Left ventricle myocardium inferior (tissue), 1 donor: Measurements from ENCODE around the gene DDX5. TPM values are rescaled to one million over a fixed set of nuclear protein-coding genes. Genes with fewer than 3 reads are reported as not detected.

Source experiments
- DNase-seq: peaks from one replicate; pipeline ENCODE4 v3.0.0-alpha.2; 2020
- H3K27ac ChIP-seq: fragments of 200-600 bp; replicated peaks from 2 replicates; pipeline ENCODE4 v1.8.0; 2021
- H3K27me3 ChIP-seq: fragments of 200-600 bp; 2 replicates; pipeline ENCODE4 v1.8.0; 2021; ENCODE audit warnings: low read depth
- H3K36me3 ChIP-seq: fragments of 200-600 bp; 2 replicates; pipeline ENCODE4 v1.8.0; 2021
- H3K4me1 ChIP-seq: fragments of 200-600 bp; 2 replicates; pipeline ENCODE4 v1.8.0; 2021
- H3K4me3 ChIP-seq: fragments of 200-600 bp; 2 replicates; pipeline ENCODE4 v1.8.0; 2021; ENCODE audit warnings: mild to moderate bottlenecking, moderate library complexity
- H3K9me3 ChIP-seq: fragments of 200-600 bp; replicated peaks from 2 replicates; pipeline ENCODE4 v1.8.0; 2021
- intact Hi-C: fragments of 100-400 bp; cut with micrococcal nuclease; formaldehyde crosslinking; loops from one replicate; pipeline ENCODE4 v1.11.0; 2022
- total RNA-seq: library from RNA; stranded (reverse); fragmentation: NEBNext Ultra II Directional; extraction: Animal tissue kit (Norgen Biotek cat#: 25700); gene quantifications from one replicate; pipeline ENCODE4 v1.2.1, GENCODE V29; 2021
- TF ChIP-seq, protein P1 (sequence below): fragments of 200-600 bp; IDR thresholded peaks from 2 replicates; pipeline ENCODE4 v1.8.0; 2021; ENCODE audit warnings: antibody characterized with exemption, mild to moderate bottlenecking, borderline replicate concordance
- donor health status: DM: no; HTN: yes; CAD: no; lungs with severe emphysema.

The DDX5 gene
- total RNA-seq, 1 donor from 2014 or later, result 326 TPM

- intact Hi-C loops, result no loop called here
- Histone ChIP-seq H3K9me3 (no peaks in the 10 kb centered on the region), H3K27ac (peak overlapping the region; percentile 99), H3K4me3 (peak overlapping the region; percentile 86), H3K4me1 (peaks cover 90% of the 10 kb centered on the region), H3K36me3 (peaks cover 64% of the 10 kb centered on the region), H3K27me3 (no peaks in the 10 kb centered on the region)
- TF ChIP-seq, protein P1, sequence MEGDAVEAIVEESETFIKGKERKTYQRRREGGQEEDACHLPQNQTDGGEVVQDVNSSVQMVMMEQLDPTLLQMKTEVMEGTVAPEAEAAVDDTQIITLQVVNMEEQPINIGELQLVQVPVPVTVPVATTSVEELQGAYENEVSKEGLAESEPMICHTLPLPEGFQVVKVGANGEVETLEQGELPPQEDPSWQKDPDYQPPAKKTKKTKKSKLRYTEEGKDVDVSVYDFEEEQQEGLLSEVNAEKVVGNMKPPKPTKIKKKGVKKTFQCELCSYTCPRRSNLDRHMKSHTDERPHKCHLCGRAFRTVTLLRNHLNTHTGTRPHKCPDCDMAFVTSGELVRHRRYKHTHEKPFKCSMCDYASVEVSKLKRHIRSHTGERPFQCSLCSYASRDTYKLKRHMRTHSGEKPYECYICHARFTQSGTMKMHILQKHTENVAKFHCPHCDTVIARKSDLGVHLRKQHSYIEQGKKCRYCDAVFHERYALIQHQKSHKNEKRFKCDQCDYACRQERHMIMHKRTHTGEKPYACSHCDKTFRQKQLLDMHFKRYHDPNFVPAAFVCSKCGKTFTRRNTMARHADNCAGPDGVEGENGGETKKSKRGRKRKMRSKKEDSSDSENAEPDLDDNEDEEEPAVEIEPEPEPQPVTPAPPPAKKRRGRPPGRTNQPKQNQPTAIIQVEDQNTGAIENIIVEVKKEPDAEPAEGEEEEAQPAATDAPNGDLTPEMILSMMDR, result no peak
- no peak for DNase-seq
These were observed 1.2 kb downstream of the DDX5 start for GRCh38 chr17:64504769-64505339.

DNA sequence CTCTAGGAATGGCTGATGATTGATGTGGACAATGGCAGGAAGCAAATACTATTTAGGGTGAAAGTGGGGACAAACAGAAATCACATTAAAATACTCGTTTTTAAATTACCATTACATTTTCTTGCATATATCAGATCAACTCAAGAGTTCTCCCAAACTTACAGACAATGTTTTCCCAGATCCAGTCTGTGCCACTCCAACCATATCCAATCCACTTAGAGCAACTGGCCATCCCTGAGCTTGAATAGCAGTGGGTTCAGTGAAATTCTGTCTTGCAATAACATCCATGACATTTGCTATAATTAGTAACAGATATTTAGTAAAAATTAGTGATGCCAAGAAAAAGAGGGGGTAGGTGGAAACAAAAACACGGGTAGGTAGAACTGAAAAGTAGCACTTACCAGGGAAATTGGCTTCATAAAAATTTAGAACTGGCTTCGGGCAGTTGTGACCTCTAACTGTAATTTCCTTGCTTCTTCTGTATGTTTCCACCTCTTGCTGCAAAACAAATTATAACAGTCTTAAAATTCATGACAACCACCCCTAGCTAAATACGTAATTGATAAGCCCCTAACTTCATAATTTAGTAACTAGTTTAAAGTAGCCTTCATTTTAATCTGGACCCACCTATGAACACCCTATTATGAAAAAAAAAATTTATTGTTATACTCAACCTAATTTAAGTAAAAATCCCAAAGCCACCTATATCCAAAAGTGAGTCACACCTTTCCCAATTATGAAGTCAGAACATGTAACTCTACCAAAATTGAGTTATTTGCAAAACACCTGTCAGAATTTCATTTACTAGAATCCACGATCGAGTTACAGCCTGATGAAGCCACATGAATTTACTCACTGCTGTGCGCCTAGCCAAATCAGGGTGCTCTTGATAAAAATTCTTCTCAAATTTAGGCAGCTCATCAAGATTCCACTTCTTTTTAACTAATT lies 2.0 kb downstream of the DDX5 start:
- peaks cover 92% of the 10 kb centered on the region for H3K4me1 ChIP-seq
- TF ChIP-seq, protein P1, result no peak
- H3K9me3 ChIP-seq, result no peaks in the 10 kb centered on the region
- H3K36me3 ChIP-seq, result peaks cover 64% of the 10 kb centered on the region
- H3K27me3 ChIP-seq, result no peaks in the 10 kb centered on the region
- H3K4me3 ChIP-seq, result peak overlapping the region; percentile 86
- intact Hi-C loops, result no loop called here
- no peak for DNase-seq
- H3K27ac ChIP-seq, result peak overlapping the region; percentile 99

- intact Hi-C loops, result no loop called here
- H3K27ac ChIP-seq, result peak overlapping the region; percentile 99
- H3K27me3 ChIP-seq, result no peaks in the 10 kb centered on the region
- H3K4me3 ChIP-seq, result peak overlapping the region; percentile 86
- TF ChIP-seq, protein P1, result no peak
- peaks cover 92% of the 10 kb centered on the region for H3K4me1 ChIP-seq
- DNase-seq, result no peak
- H3K36me3 ChIP-seq, result peaks cover 68% of the 10 kb centered on the region
- no peaks in the 10 kb centered on the region for H3K9me3 ChIP-seq
These were observed 2.7 kb downstream of the DDX5 start for GRCh38 chr17:64503341-64503740.

DNA sequence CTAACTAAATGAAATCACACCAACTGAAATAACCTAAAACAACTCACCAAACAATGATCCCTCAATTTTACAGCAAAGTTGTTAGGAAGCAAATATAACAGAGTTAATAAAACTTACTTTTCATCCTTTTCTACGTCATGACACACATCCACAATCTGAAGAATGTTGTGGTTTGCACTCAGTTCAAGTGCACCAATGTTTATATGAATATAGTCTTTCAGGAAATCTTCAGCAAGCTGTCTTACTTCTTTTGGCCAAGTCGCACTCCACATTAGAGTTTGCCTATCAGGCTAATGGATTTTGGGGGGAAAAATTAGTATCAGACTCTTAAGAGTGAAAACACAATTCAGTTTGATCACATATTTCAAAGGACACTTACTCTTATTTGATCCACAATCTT lies 3.3 kb downstream of the DDX5 start:
- H3K4me1 ChIP-seq, result peaks cover 92% of the 10 kb centered on the region

GRCh38 chr17:64502021-64502420 lies 4.1 kb downstream of the DDX5 start:
- H3K9me3 ChIP-seq, result no peaks in the 10 kb centered on the region
- H3K36me3 ChIP-seq, result peaks cover 76% of the 10 kb centered on the region
- intact Hi-C loops, result no loop called here
- H3K4me1 ChIP-seq, result peaks cover 92% of the 10 kb centered on the region
- no peak overlapping the region for H3K27ac ChIP-seq
- no peak overlapping the region for H3K4me3 ChIP-seq
- DNase-seq, result no peak
- TF ChIP-seq, protein P1, result no peak
- no peaks in the 10 kb centered on the region for H3K27me3 ChIP-seq

More for the DNA sequence above, 3.3 kb downstream of the DDX5 start:
- peak overlapping the region; percentile 99 for H3K27ac ChIP-seq
- H3K27me3 ChIP-seq, result no peaks in the 10 kb centered on the region
- DNase-seq, result no peak
- H3K36me3 ChIP-seq, result peaks cover 74% of the 10 kb centered on the region
- H3K9me3 ChIP-seq, result no peaks in the 10 kb centered on the region
- intact Hi-C loops, result no loop called here
- TF ChIP-seq, protein P1, result no peak
- H3K4me3 ChIP-seq, result peak overlapping the region; percentile 86
